ENCODE measurements around the gene PRDM10.

The PRDM10 gene

GRCh38 chr11:130002352-130002845 lies at the start of gene PRDM10:
Gene PRDM10 (minus strand): TSS chr11:130002835. CDS start chr11:129960964, 41,871 bp downstream.
- H3K4me3 ChIP-seq (ENCODE audit: low read depth, low read length): peak within 1 kb of the TSS; percentile 94
- peak; percentile 72 for DNase-seq (ENCODE audit: low read depth)
- TF ChIP-seq CTCF (IDR thresholded peaks at IDR 0.05; ENCODE audit: low read depth, low read length, missing control alignments): no peak

GRCh38 chr11:130051082-130051481 lies 48.4 kb upstream of the PRDM10 start:
- no peak overlapping the region for H3K4me3 ChIP-seq (ENCODE audit: low read depth, low read length)
- DNase-seq (ENCODE audit: low read depth): no peak
- TF ChIP-seq CTCF (IDR thresholded peaks at IDR 0.05; ENCODE audit: low read depth, low read length, missing control alignments): no peak

- H3K4me3 ChIP-seq (ENCODE audit: low read depth, low read length): no peak overlapping the region
- no peak for TF ChIP-seq CTCF (IDR thresholded peaks at IDR 0.05; ENCODE audit: low read depth, low read length, missing control alignments)
- no peak for DNase-seq (ENCODE audit: low read depth)
These were observed 47.6 kb upstream of the PRDM10 start for GRCh38 chr11:130050257-130050656.

GRCh38 chr11:130049328-130049771 lies 46.7 kb upstream of the PRDM10 start:
- DNase-seq (ENCODE audit: low read depth): no peak
- H3K4me3 ChIP-seq (ENCODE audit: low read depth, low read length): no peak overlapping the region
- TF ChIP-seq CTCF (IDR thresholded peaks at IDR 0.05; ENCODE audit: low read depth, low read length, missing control alignments): no peak

GRCh38 chr11:130047141-130047540 lies 44.5 kb upstream of the PRDM10 start:
- H3K4me3 ChIP-seq (ENCODE audit: low read depth, low read length): no peak overlapping the region
- no peak for TF ChIP-seq CTCF (IDR thresholded peaks at IDR 0.05; ENCODE audit: low read depth, low read length, missing control alignments)
- DNase-seq (ENCODE audit: low read depth): no peak

- no peak for TF ChIP-seq CTCF (IDR thresholded peaks at IDR 0.05; ENCODE audit: low read depth, low read length, missing control alignments)
- no peak overlapping the region for H3K4me3 ChIP-seq (ENCODE audit: low read depth, low read length)
These were observed 40.9 kb upstream of the PRDM10 start for GRCh38 chr11:130043575-130043974.

GRCh38 chr11:130042093-130042591 lies 39.5 kb upstream of the PRDM10 start:
- H3K4me3 ChIP-seq (ENCODE audit: low read depth, low read length): no peak overlapping the region
- no peak for DNase-seq (ENCODE audit: low read depth)
- no peak for TF ChIP-seq CTCF (IDR thresholded peaks at IDR 0.05; ENCODE audit: low read depth, low read length, missing control alignments)

More at GRCh38 chr11:130043575-130043974, 40.9 kb upstream of the PRDM10 start:
- DNase-seq (ENCODE audit: low read depth): no peak
